Measurements from ENCODE around the gene RPL39L. TPM values are rescaled to one million over a fixed set of nuclear protein-coding genes. Genes with fewer than 3 reads are reported as not detected.
"Not testable (repeated sequence)": the region's sequence is repeated elsewhere in the genome, so short reads cannot be mapped to it uniquely, and the experiment has no call there.

The RPL39L gene
- total RNA-seq, 2 donors from 2014 or later: 2.2 to 5.8 TPM

GRCh38 chr3:187166750-187167149 is 27.5 kb upstream of the RPL39L start:
- no peaks in the 10 kb centered on the region for H3K9me3 ChIP-seq (ENCODE audit: control insufficient read depth, low read length, poor library complexity, severe bottlenecking)
- Mint-ChIP-seq H3K27me3 (peaks cover 24% of the 10 kb centered on the region), H3K27ac (no peak overlapping the region), H3K4me1 (peaks cover 12% of the 10 kb centered on the region), H3K36me3 (ENCODE audit: low read depth) (no peaks in the 10 kb centered on the region), H3K4me3 (no peak overlapping the region)
- DNase-seq (no peak), ATAC-seq (no peak)

DNA sequence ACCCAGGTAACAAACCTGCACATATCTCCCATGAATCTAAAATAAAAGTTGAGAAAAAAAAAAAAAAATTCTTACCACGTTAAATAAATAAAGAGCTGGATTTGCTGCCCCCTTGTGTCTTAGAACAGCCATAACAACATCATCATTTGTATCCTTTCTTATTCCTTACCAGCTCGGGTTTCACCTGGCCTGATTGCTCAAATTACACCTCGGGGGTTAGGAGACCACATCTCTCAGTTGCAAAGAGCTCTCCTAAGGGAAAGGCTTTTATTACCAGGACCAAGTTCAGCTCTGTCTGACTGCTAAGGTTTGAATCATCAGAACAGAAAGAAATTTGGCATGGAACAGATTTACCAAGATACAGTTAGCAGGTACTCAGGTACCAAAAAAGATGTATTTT is 25.8 kb upstream of the RPL39L start:
- Mint-ChIP-seq H3K4me1 (peaks cover 18% of the 10 kb centered on the region), H3K36me3 (ENCODE audit: low read depth) (peaks cover 2% of the 10 kb centered on the region), H3K27ac (no peak overlapping the region), H3K27me3 (peaks cover 37% of the 10 kb centered on the region), H3K4me3 (no peak overlapping the region)
- ATAC-seq: peak; percentile 73
- no peaks in the 10 kb centered on the region for H3K9me3 ChIP-seq (ENCODE audit: control insufficient read depth, low read length, poor library complexity, severe bottlenecking)
- DNase-seq: peak in 1 of 3 donors; percentile 14

DNA sequence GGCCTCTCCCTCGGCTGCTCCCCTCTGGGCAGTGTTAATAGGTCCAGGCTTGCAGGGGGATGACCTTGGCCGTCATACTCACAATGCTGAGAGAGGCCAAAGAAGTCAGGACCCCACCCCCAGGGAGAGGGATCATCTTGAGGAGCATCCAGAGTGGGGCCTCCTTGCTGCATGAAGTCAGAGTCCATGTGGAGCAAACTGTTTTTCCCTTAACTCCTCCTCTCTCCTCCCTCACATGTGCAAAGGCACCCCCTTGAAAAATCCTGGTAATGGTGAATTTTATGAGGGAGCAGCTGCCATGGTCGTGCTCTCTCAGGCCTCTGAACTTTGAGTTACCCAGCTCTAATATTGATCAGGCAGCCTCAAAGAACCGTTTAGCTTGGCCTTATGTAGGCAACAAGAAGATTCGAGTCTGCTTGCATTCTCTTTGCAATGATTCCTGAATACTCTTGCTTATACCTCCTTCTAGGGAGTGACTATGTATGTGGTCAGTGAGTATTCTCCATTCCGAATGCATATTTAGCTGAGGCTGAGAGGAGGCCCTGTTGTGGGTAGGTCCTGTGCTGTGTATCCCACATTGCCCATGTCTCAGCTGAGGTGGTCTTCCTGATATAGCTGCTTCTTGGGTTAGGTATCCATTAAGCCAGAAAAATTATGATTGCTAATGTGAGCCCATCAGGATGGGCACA is 23.1 kb upstream of the RPL39L start:
- DNase-seq (no peak), ATAC-seq (no peak)
- peak overlapping the region; percentile 32 for H3K27ac Mint-ChIP-seq
- H3K27me3 Mint-ChIP-seq: peaks cover 37% of the 10 kb centered on the region
- no peaks in the 10 kb centered on the region for H3K9me3 ChIP-seq (ENCODE audit: control insufficient read depth, low read length, poor library complexity, severe bottlenecking)
- peaks cover 12% of the 10 kb centered on the region for H3K4me1 Mint-ChIP-seq
- peaks cover 2% of the 10 kb centered on the region for H3K36me3 Mint-ChIP-seq (ENCODE audit: low read depth)
- no peak overlapping the region for H3K4me3 Mint-ChIP-seq

- peak overlapping the region; percentile 2 for H3K27ac Mint-ChIP-seq
- peaks cover 12% of the 10 kb centered on the region for H3K4me1 Mint-ChIP-seq
- no peaks in the 10 kb centered on the region for H3K9me3 ChIP-seq (ENCODE audit: control insufficient read depth, low read length, poor library complexity, severe bottlenecking)
- ATAC-seq: no peak
- DNase-seq: no peak
- H3K27me3 Mint-ChIP-seq: peaks cover 37% of the 10 kb centered on the region
- no peak overlapping the region for H3K4me3 Mint-ChIP-seq
- H3K36me3 Mint-ChIP-seq (ENCODE audit: low read depth): peaks cover 2% of the 10 kb centered on the region
Measured at GRCh38 chr3:187161556-187161955, 22.3 kb upstream of the RPL39L start.

DNA sequence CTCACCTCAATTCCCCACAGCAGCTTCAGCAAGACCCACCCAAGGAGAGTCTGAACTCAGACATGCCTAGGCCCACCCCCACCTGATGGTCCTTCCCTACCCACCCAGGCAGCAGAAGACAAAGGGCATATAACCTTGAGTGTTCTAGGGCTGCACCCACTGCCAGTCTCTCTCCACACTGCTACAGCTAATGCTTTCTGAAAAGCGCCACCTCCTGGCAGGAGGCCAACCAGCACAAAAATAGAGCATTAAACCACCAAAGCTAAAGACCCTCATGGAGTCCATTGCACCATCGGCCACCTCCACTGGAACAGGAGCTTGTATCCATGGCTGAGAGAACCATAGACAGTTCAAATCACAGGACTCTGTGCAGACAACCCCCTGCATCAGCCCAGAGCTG is 11.3 kb upstream of the RPL39L start:
- peak; percentile 32 to 50 (median 44) for DNase-seq
- no peaks in the 10 kb centered on the region for H3K9me3 ChIP-seq (ENCODE audit: control insufficient read depth, low read length, poor library complexity, severe bottlenecking)
- Mint-ChIP-seq H3K27ac (peak overlapping the region; percentile 60), H3K4me3 (no peak overlapping the region), H3K36me3 (ENCODE audit: low read depth) (no peaks in the 10 kb centered on the region), H3K27me3 (peaks cover 22% of the 10 kb centered on the region), H3K4me1 (peaks cover 5% of the 10 kb centered on the region)
- ATAC-seq: peak; percentile 60

DNA sequence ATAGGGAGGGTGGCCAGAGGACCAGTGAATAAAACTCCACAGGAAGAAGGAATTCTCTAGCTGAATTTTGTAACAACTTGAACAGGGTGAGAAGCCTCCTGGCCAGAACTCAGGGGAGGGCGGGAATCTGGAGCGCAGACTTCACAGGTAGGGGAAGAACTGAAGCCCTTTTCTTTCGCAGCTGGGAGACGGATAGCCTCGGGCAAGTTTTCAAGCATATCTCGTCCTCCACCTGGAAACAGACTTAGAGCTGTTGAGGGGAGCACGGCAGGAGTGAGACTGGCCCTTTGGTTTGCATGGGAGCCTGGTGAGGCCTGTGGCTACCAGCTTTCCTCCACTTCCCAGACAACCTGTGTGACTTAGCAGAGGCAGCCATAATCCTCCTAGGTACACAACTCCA is 10.9 kb upstream of the RPL39L start:
- no peaks in the 10 kb centered on the region for H3K9me3 ChIP-seq (ENCODE audit: control insufficient read depth, low read length, poor library complexity, severe bottlenecking)
- Mint-ChIP-seq H3K27ac (no peak overlapping the region), H3K4me1 (peaks cover 5% of the 10 kb centered on the region), H3K4me3 (no peak overlapping the region), H3K36me3 (ENCODE audit: low read depth) (no peaks in the 10 kb centered on the region), H3K27me3 (peaks cover 22% of the 10 kb centered on the region)
- ATAC-seq (no peak), DNase-seq (no peak)

GRCh38 chr3:187146389-187146788 is 7.1 kb upstream of the RPL39L start:
- no peak overlapping the region for H3K4me3 Mint-ChIP-seq
- peaks cover 3% of the 10 kb centered on the region for H3K36me3 Mint-ChIP-seq (ENCODE audit: low read depth)
- no peak for DNase-seq
- peaks cover 9% of the 10 kb centered on the region for H3K27me3 Mint-ChIP-seq
- no peak overlapping the region for H3K27ac Mint-ChIP-seq
- ATAC-seq: no peak
- H3K4me1 Mint-ChIP-seq: peaks cover 5% of the 10 kb centered on the region
- H3K9me3 ChIP-seq (ENCODE audit: control insufficient read depth, low read length, poor library complexity, severe bottlenecking): peaks cover 2% of the 10 kb centered on the region

DNA sequence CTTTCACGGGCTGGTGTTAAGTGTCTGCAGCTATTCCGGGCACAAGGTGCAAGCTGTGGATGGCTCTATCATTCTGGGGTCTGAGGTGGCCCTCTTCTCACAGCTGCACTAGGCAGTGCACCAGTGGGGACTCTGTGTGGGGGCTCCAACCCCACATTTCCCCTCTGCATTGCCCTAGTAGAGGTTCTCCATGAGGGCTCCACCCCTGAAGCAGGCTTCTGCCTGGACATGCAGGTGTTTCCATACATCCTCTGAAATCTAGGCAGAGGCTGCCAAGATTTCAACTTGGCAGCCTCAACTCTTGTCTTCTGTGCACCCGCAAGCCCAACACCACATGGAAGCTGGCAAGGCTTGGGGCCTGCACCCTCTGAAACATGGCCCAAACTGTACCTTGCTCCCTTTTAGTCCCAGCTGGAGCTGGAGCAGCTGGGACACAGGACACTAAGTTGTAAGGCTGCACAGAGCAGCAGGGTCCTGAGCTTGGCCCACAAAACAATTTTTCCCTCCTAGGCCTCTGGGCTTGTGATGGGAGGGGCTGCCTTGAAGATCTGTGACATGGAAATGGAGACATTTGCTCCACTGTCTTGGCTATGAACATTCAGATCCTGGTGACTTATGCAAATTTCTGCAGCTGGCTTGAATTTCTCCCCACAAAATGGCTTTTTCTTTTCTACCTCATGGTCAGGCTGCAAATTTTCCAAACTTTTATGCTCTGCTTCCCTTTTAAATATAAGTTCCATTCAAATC is 6.0 kb upstream of the RPL39L start:
- DNase-seq (no peak), ATAC-seq (no peak)
- H3K9me3 ChIP-seq (ENCODE audit: control insufficient read depth, low read length, poor library complexity, severe bottlenecking): peaks cover 2% of the 10 kb centered on the region
- Mint-ChIP-seq H3K27me3 (no peaks in the 10 kb centered on the region), H3K4me3 (no peak overlapping the region), H3K4me1 (no peaks in the 10 kb centered on the region), H3K27ac (no peak overlapping the region), H3K36me3 (ENCODE audit: low read depth) (peaks cover 3% of the 10 kb centered on the region)

GRCh38 chr3:187139895-187140253 is 578 bp upstream of the RPL39L start:
- H3K9me3 ChIP-seq (ENCODE audit: control insufficient read depth, low read length, poor library complexity, severe bottlenecking): peaks cover 2% of the 10 kb centered on the region
- H3K4me3 Mint-ChIP-seq: peak overlapping the region; percentile 89
- H3K27ac Mint-ChIP-seq: peak overlapping the region; percentile 92
- H3K4me1 Mint-ChIP-seq: peaks cover 12% of the 10 kb centered on the region
- ATAC-seq: no peak
- DNase-seq: no peak
- peaks cover 3% of the 10 kb centered on the region for H3K36me3 Mint-ChIP-seq (ENCODE audit: low read depth)
- H3K27me3 Mint-ChIP-seq: no peaks in the 10 kb centered on the region

DNA sequence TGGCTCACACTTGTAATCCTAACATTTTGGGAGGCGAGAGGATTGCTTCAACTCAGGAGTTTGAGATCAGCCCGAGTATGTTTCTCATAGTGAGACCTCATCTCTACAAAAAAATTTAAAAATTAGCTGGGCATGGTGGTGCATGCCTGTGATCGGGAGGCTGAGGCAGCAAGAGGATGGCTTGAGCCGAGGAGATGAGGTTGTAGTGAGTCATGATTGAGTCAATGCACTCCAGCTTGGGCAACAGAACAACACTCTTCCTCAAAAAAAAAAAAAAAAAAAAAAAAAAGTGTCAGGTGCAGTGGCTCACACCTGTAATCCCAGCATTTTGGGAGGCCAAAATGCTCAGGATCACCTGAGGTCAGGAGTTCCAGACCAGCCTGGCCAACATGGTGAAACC is 2.4 kb downstream of the RPL39L start:
- Mint-ChIP-seq H3K27me3 (no peaks in the 10 kb centered on the region), H3K4me3 (no peak overlapping the region), H3K27ac (no peak overlapping the region), H3K36me3 (ENCODE audit: low read depth) (no peaks in the 10 kb centered on the region), H3K4me1 (peaks cover 20% of the 10 kb centered on the region)
- DNase-seq (no peak), ATAC-seq (no peak)
- H3K9me3 ChIP-seq (ENCODE audit: control insufficient read depth, low read length, poor library complexity, severe bottlenecking): no peaks in the 10 kb centered on the region

GRCh38 chr3:187136337-187136736 is 3.0 kb downstream of the RPL39L start:
- no peak for DNase-seq
- H3K9me3 ChIP-seq (ENCODE audit: control insufficient read depth, low read length, poor library complexity, severe bottlenecking): no peaks in the 10 kb centered on the region
- Mint-ChIP-seq H3K4me3 (no peak overlapping the region), H3K36me3 (ENCODE audit: low read depth) (no peaks in the 10 kb centered on the region), H3K4me1 (peaks cover 20% of the 10 kb centered on the region), H3K27ac (peak overlapping the region; percentile 61), H3K27me3 (no peaks in the 10 kb centered on the region)
- ATAC-seq: no peak

GRCh38 chr3:187135172-187135690 is 4.1 kb downstream of the RPL39L start:
- not testable (repeated sequence) for H3K27ac Mint-ChIP-seq; H3K36me3 Mint-ChIP-seq (ENCODE audit: low read depth); ATAC-seq; H3K27me3 Mint-ChIP-seq; H3K9me3 ChIP-seq (ENCODE audit: control insufficient read depth, low read length, poor library complexity, severe bottlenecking); DNase-seq; H3K4me3 Mint-ChIP-seq
- peaks cover 29% of the 10 kb centered on the region for H3K4me1 Mint-ChIP-seq

GRCh38 chr3:187133181-187133580 is 6.1 kb downstream of the RPL39L start:
- ATAC-seq; H3K36me3 Mint-ChIP-seq (ENCODE audit: low read depth); H3K27me3 Mint-ChIP-seq; DNase-seq; H3K9me3 ChIP-seq (ENCODE audit: control insufficient read depth, low read length, poor library complexity, severe bottlenecking); H3K4me3 Mint-ChIP-seq: not testable (repeated sequence)
- H3K4me1 Mint-ChIP-seq: peaks cover 29% of the 10 kb centered on the region
- H3K27ac Mint-ChIP-seq: peak overlapping the region; percentile 32
